ENCODE measurements around the gene TSBP1. TPM values are rescaled to one million over a fixed set of nuclear protein-coding genes. Genes with fewer than 3 reads are reported as not detected.

Gene TSBP1
- total RNA-seq, 1 experiment from 2014 or later: not detected

GRCh38 chr6:32379545-32379944, 7.8 kb upstream of the TSBP1 start:
- Histone ChIP-seq H3K4me2 (ENCODE audit: low read length) (no peak overlapping the region), H3K27ac (ENCODE audit: low read depth, low read length) (no peak overlapping the region), H3K9me3 (ENCODE audit: control insufficient read depth in 1 of 2, insufficient read depth in 1 of 2, low read depth in 1 of 2, low read length in 2 of 2) (no peaks in the 10 kb centered on the region), H3K27me3 (ENCODE audit: insufficient read depth, low read length) (no peaks in the 10 kb centered on the region), H3K36me3 (ENCODE audit: control insufficient read depth in 1 of 2, insufficient read depth in 2 of 2, low read length in 2 of 2) (no peaks in the 10 kb centered on the region), H4K20me1 (ENCODE audit: insufficient read depth) (no peaks in the 10 kb centered on the region), H2AFZ (ENCODE audit: low read depth, low read length, poor library complexity, severe bottlenecking) (no peak overlapping the region), H3K4me1 (ENCODE audit: control insufficient read depth in 1 of 2, insufficient read depth in 2 of 2, low read length in 2 of 2) (peaks cover 0 to under 1% of the 10 kb centered on the region in 2 experiments; a peak in 1 of 4 replicates), H3K79me2 (ENCODE audit: insufficient read depth, low read length) (no peaks in the 10 kb centered on the region), H3K9me2 (ENCODE audit: insufficient read depth) (no peaks in the 10 kb centered on the region), H3K4me3 (replicated peaks in 1 of 2; ENCODE audit: low read depth in 1 of 2, low read length in 2 of 2) (no peak overlapping the region), H3K9ac (ENCODE audit: low read length) (no peak overlapping the region)
- TF ChIP-seq TCF7L2 (IDR thresholded peaks at IDR 0.05; ENCODE audit: borderline replicate concordance, extremely low read depth, insufficient read depth, insufficient read length): no peak
- no peak for TF ChIP-seq ATF3 (IDR thresholded peaks at IDR 0.05)
- no peak for TF ChIP-seq CEBPB (IDR thresholded peaks at IDR 0.05; ENCODE audit: low read depth)
- no peak for TF ChIP-seq CBX3 (IDR thresholded peaks at IDR 0.05; ENCODE audit: low read depth)
- no peak for TF ChIP-seq RAD21 (IDR thresholded peaks at IDR 0.05; ENCODE audit: low read depth)
- TF ChIP-seq ZFX (IDR thresholded peaks at IDR 0.05): no peak
- TF ChIP-seq FOSL1 (IDR thresholded peaks at IDR 0.05; ENCODE audit: low read depth): no peak
- no peak for TF ChIP-seq POLR2AphosphoS5 (IDR thresholded peaks at IDR 0.05; ENCODE audit: low read depth, low read length)
- no peak for TF ChIP-seq MAX (IDR thresholded peaks at IDR 0.05)
- no TSS peak for BruUV-seq (replicated peaks)
- ChIA-PET CTCF (no interaction called here), POLR2A (no interaction called here), RAD21 (ENCODE audit: low non-redundant PET in 1 of 2, low total read pairs in 2 of 2, uncharacterized antibody in 2 of 2, unreplicated experiment in 2 of 2) (no interaction called here)
- DNase-seq (ENCODE audit: low read depth, low spot score) (no peak), ATAC-seq (no peak)
- intact Hi-C loops (cut with micrococcal nuclease): no loop called here

- Histone ChIP-seq H3K4me1 (ENCODE audit: control insufficient read depth in 1 of 2, insufficient read depth in 2 of 2, low read length in 2 of 2) (peaks cover 2 to 20% of the 10 kb centered on the region in 2 experiments; a peak in 2 of 4 replicates), H3K27ac (ENCODE audit: low read depth, low read length) (no peak overlapping the region), H3K9ac (ENCODE audit: low read length) (no peak overlapping the region), H2AFZ (ENCODE audit: low read depth, low read length, poor library complexity, severe bottlenecking) (no peak overlapping the region), H3K4me3 (replicated peaks in 1 of 2; ENCODE audit: low read depth in 1 of 2, low read length in 2 of 2) (no peak overlapping the region), H4K20me1 (ENCODE audit: insufficient read depth) (no peaks in the 10 kb centered on the region), H3K36me3 (ENCODE audit: control insufficient read depth in 1 of 2, insufficient read depth in 2 of 2, low read length in 2 of 2) (no peaks in the 10 kb centered on the region), H3K4me2 (ENCODE audit: low read length) (no peak overlapping the region), H3K79me2 (ENCODE audit: insufficient read depth, low read length) (no peaks in the 10 kb centered on the region), H3K27me3 (ENCODE audit: insufficient read depth, low read length) (no peaks in the 10 kb centered on the region), H3K9me3 (ENCODE audit: control insufficient read depth in 1 of 2, insufficient read depth in 1 of 2, low read depth in 1 of 2, low read length in 2 of 2) (no peaks in the 10 kb centered on the region), H3K9me2 (ENCODE audit: insufficient read depth) (no peaks in the 10 kb centered on the region)
- RAD21 ChIA-PET (ENCODE audit: low non-redundant PET in 1 of 2, low total read pairs in 2 of 2, uncharacterized antibody in 2 of 2, unreplicated experiment in 2 of 2): no interaction called here
- POLR2A ChIA-PET: no interaction called here
- DNase-seq (ENCODE audit: low read depth, low spot score): no peak
- no TSS peak for BruUV-seq (replicated peaks)
- ATAC-seq: no peak
- intact Hi-C loops (cut with micrococcal nuclease): no loop called here
- CTCF ChIA-PET: no interaction called here
- TF ChIP-seq SP1 (IDR thresholded peaks at IDR 0.05; ENCODE audit: low read depth) (no peak), ZNF274 (IDR thresholded peaks at IDR 0.05; ENCODE audit: low read depth, low read length) (no peak), JUND (IDR thresholded peaks at IDR 0.05) (no peak), FOSL1 (IDR thresholded peaks at IDR 0.05; ENCODE audit: low read depth) (no peak), MAX (IDR thresholded peaks at IDR 0.05) (no peak), ZBTB33 (IDR thresholded peaks at IDR 0.05; ENCODE audit: extremely low read depth, insufficient replicate concordance, low read length) (no peak), EZH2 (IDR thresholded peaks at IDR 0.05) (no peak), YY1 (IDR thresholded peaks at IDR 0.05; ENCODE audit: extremely low read depth, insufficient replicate concordance, low read depth, low read length) (no peak), EGR1 (IDR thresholded peaks at IDR 0.05; ENCODE audit: low read depth) (no peak), SIN3A (IDR thresholded peaks at IDR 0.05; ENCODE audit: low read depth) (no peak), CEBPB (IDR thresholded peaks at IDR 0.05; ENCODE audit: low read depth) (no peak)
Observed at GRCh38 chr6:32375739-32376529, 4.2 kb upstream of the TSBP1 start.

All from HCT116 (cell line).